Measurements from ENCODE around the gene NUDT19. TPM values are rescaled to one million over a fixed set of nuclear protein-coding genes. Genes with fewer than 3 reads are reported as not detected.

Gene NUDT19
- total and polyA plus RNA-seq, 9 of the 15 experiments (the other 6 are each of a cell fraction or from before 2014, with no cell fraction given): 9.6 to 38.6 (median 14.4) TPM

DNA sequence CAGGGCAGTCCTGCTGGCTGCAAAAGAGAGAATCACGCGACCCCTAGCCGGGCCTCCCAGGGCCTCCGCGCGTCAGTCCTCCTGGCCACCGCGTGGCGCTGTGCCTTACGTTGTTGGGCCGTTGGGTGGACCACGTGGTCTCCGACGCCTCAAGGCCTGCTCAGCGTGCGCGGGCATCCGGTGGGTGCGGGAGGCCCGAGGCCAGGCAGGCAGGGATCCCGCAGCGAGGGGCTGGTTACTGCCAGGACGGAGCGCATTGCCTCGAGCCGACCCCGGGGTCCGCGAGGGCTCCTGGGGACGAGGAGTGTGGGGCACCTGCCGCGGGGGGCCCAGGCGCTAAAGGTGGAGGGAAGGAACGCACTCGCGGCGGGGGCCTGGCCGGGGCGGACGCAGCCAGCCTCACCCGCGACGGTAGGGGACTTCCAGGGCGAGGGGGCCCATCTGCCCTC is 28.0 kb downstream of the NUDT19 start, which contains the start of gene TDRD12:
Gene TDRD12, plus strand, starts transcription at position 157 of the 449 bp plus-strand sequence. CDS start 306 bp downstream, outside the sequence.
- no peaks in the 10 kb centered on the region for H3K27me3 ChIP-seq (ENCODE audit: control insufficient read depth in 2 of 2, insufficient read depth in 2 of 2, low read length in 2 of 2)
- H3K4me2 ChIP-seq (ENCODE audit: insufficient read depth, low read length): no peak within 1 kb of the TSS
- CTCF ChIA-PET (ENCODE audit: low intra/inter-chr PET ratio): no interaction called here
- FAIRE-seq: no peak
- no peak within 1 kb of the TSS for H3K9ac ChIP-seq (ENCODE audit: insufficient read depth in 1 of 2, low read depth in 2 of 2, low read length in 2 of 2)
- intact Hi-C loops (cut with micrococcal nuclease) (no loop called here), in situ Hi-C loops (cut with MboI) (no loop called here)
- no peak for DNase-seq (ENCODE audit: extremely low read depth in 1 of 4, low spot score in 3 of 4)
- 97% methylated on average over 15 of the region's 44 CpGs for WGBS (ENCODE audit: insufficient coverage, low coverage, missing lambda C conversion rate)
- no peaks in the 10 kb centered on the region for H3K79me2 ChIP-seq (ENCODE audit: control insufficient read depth, insufficient read depth, low read length)
- TF ChIP-seq JUND (IDR thresholded peaks at IDR 0.05; ENCODE audit: borderline replicate concordance, low read depth, low read length) (no peak), JUND (tag; IDR thresholded peaks at IDR 0.05; ENCODE audit: borderline replicate concordance, low read depth, low read length) (no peak), CTCF (IDR thresholded peaks at IDR 0.05 in 2 of 3, conservative IDR thresholded peaks at IDR 0.05 in 1 of 3; ENCODE audit: insufficient read depth in 2 of 3, low read depth in 1 of 3, low read length in 3 of 3) (0 out of 6 replicates have a peak, but pooled peaks of 2 of the 3 experiments have one; percentile 5 to 8), POLR2G (IDR thresholded peaks at IDR 0.05; ENCODE audit: low read depth, low read length) (0 out of 2 replicates have a peak, but pooled peaks have one; percentile 40)
- TF ChIP-seq, protein P1, sequence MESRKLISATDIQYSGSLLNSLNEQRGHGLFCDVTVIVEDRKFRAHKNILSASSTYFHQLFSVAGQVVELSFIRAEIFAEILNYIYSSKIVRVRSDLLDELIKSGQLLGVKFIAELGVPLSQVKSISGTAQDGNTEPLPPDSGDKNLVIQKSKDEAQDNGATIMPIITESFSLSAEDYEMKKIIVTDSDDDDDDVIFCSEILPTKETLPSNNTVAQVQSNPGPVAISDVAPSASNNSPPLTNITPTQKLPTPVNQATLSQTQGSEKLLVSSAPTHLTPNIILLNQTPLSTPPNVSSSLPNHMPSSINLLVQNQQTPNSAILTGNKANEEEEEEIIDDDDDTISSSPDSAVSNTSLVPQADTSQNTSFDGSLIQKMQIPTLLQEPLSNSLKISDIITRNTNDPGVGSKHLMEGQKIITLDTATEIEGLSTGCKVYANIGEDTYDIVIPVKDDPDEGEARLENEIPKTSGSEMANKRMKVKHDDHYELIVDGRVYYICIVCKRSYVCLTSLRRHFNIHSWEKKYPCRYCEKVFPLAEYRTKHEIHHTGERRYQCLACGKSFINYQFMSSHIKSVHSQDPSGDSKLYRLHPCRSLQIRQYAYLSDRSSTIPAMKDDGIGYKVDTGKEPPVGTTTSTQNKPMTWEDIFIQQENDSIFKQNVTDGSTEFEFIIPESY (CRISPR knock-in tag; IDR thresholded peaks at IDR 0.05): peak; percentile 96
- no peaks in the 10 kb centered on the region for H3K9me1 ChIP-seq (ENCODE audit: control insufficient read depth, insufficient read depth, low read length)
- no peaks in the 10 kb centered on the region for H3K9me3 ChIP-seq (replicated peaks; ENCODE audit: control insufficient read depth, insufficient read depth, low read depth, low read length)
- H2AFZ ChIP-seq (ENCODE audit: low read depth, low read length): no peak within 1 kb of the TSS
- H3K4me1 ChIP-seq (replicated peaks in 1 of 2; ENCODE audit: control insufficient read depth in 2 of 2, insufficient read depth in 2 of 2, low read length in 2 of 2): no peaks in the 10 kb centered on the region; a peak in 2 of 5 replicates
- peaks cover 8% of the 10 kb centered on the region; the same call in 1 of the 3 replicates for H3K36me3 ChIP-seq (ENCODE audit: control insufficient read depth, insufficient read depth, low read length)
- POLR2A ChIA-PET: no interaction called here
- BruUV-seq (replicated peaks): no TSS peak
- ATAC-seq: no peak
- no peak within 1 kb of the TSS for H3K27ac ChIP-seq (ENCODE audit: extremely low read depth, low read depth, low read length)
- no peak within 1 kb of the TSS for H3K4me3 ChIP-seq
- H4K20me1 ChIP-seq (replicated peaks; ENCODE audit: control insufficient read depth, insufficient read depth, low read length): no peaks in the 10 kb centered on the region

All from K562 (cell line).